Activated naive CD4-positive, alpha-beta T cell treated with anti-CD3 and anti-CD28 coated beads, Interleukin-2, amount 50 U/mL, for 16 hours (primary cell): ENCODE data around the gene ARHGEF25.
"Not testable (repeated sequence)": the region's sequence is repeated elsewhere in the genome, so short reads cannot be mapped to it uniquely, and the experiment has no call there.

ENCODE experiments used
- DNase-seq: peaks from one replicate; pipeline ENCODE4 v3.0.0-alpha.2; 2020

The ARHGEF25 gene

DNA sequence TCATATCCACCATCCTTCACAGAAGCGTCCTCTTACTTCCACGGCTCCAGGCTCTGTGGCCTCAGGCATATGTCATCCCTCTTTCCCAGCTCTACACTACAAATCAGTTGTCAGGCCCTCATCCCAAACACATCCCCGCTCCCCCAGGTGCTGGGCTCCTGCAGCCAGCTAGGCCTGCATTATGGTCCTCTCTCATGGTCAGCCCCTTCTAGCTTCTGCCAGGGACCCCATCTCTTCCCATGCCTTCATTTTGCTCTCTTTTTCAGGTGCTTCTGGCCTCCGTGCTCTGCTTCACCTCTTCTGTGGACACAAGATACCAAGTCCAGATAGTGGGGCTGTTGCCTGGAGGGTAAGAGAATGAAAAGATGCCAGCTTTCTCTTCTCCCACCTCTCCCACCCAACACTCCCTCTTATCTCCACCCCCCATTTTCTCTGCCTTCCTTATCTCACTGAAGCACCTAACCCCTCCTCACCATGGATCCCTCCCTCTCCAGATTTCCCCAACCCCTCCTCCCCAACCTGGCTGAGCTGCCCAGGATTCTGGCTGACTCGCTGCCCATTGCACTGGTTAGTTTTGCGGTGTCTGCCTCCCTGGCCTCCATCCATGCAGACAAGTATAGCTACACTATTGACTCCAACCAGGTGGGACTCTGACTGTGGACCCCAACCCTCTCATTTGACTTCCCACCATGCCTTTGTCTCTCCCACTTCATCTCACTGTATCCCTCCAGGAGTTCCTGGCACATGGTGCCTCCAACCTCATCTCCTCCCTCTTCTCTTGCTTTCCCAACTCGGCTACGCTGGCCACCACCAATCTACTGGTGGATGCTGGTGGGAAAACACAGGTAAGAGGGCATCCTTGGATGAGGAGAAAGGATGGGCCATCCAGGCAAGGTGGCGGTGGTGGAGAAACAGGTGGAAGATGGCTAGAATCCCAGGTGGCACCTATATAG, 11.3 kb downstream of the ARHGEF25 start:
- DNase-seq = no peak

- no peak for DNase-seq
These were observed 12.2 kb downstream of the ARHGEF25 start for GRCh38 chr12:57623385-57623784.

- no peak for DNase-seq
These were observed 12.7 kb downstream of the ARHGEF25 start for GRCh38 chr12:57623811-57624390.

DNA sequence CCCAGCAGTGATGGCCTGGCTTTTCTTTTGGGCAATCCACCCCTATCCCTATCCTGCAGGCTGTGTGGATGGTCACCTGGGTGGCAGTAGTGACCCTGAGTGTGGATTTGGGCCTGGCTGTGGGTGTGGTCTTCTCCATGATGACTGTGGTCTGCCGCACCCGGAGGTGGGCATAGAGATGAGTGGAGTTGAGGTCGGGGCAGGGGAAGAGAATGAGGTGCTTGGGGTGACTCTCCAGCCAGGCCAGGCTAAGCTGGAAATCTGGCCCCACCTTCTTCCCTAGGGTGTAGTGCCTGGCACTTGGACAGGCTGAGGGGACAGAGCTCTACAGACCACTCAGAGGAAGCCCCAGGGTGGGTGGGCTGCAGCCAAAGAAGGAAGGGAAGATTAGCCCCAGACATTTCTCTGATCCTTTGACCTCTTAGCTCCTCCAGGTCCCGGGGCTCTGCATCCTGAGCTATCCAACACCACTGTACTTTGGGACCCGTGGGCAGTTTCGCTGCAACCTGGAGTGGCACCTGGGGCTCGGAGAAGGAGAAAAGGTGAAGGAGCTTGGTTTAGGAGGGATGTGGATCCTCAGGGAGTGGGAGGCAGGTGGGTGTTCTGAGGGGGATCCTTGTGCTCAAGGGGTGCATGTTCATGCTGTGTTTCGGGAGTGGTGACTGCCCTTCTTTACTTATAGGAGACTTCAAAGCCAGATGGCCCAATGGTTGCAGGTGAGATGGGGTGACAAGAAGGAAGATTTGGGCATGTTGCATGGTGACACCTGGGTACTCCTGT, 13.4 kb downstream of the ARHGEF25 start:
- DNase-seq = no peak

GRCh38 chr12:57625261-57626032, 14.2 kb downstream of the ARHGEF25 start:
- no peak for DNase-seq

- no peak for DNase-seq
These were observed 15.1 kb downstream of the ARHGEF25 start for GRCh38 chr12:57626111-57626920.

DNA sequence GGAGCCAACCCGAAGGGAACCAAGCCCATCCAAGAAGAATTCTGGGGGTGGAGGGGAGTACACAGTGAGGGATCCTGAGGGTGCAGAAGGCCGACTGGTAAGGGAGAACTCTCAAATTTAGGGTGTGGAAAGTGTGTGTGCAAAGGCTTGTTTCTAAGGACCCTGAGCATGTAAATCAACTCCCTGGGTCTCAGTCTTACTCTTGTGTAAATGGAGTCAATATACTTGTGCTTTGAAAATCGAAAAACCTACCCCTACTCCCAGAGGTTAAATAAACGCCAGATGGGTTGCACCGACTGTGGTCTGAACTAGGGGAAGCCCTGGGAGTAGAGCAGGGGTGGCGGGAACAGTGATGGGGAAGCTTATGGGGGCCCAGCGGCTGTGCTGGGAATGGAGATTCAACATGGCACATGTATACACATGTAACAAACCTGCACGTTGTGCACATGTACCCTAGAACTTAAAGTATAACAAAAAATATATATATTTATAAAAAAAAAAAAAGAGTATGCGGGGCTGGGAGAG, 15.7 kb downstream of the ARHGEF25 start:
- DNase-seq = no peak

GRCh38 chr12:57627501-57628279, 16.5 kb downstream of the ARHGEF25 start:
- peak; percentile 38 for DNase-seq

DNA sequence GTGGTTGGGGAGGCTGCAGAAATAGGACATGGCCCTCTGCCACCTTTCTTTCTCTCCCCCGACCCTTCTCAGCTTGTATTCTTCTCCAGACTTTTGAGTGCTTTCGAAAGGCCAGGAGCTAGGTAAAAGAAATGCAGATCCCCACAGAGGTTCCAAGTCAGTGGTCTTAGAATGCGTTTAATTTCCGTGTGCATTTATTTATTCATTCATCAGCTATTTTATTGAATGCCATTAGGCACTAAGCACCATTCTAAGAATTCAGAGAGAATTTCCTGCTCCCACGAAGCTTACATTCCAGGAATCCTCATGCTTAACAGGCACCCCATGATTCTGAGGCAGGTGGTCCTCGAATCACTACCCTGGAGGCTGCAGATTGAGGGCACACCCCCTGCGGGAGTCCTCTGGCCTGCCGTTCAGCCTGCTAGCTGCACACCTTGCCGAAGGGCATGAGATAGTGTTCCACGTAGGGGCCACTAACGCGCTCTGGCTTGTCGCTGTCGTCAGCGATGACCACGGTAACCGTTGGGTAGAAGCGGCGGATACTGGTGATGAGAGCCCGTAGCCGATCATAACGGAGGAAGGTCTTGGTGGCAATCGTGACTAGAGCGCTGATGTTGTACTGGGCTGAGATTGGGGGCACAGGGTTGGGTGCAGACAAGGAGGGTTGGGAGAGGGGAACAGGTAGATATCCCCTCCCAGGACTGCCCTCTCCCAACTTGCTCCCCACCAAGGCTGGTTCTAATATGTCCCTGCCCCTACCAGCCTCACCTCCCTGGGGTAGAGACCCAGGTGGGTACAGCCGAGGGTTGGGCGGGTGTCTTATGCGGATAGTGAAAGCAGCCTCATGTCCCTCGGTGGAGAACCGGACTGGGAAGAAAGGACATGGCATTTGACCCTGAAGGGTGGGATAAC, 17.3 kb downstream of the ARHGEF25 start:
- no peak for DNase-seq

GRCh38 chr12:57629897-57630471, 18.7 kb downstream of the ARHGEF25 start:
- DNase-seq = no peak

DNA sequence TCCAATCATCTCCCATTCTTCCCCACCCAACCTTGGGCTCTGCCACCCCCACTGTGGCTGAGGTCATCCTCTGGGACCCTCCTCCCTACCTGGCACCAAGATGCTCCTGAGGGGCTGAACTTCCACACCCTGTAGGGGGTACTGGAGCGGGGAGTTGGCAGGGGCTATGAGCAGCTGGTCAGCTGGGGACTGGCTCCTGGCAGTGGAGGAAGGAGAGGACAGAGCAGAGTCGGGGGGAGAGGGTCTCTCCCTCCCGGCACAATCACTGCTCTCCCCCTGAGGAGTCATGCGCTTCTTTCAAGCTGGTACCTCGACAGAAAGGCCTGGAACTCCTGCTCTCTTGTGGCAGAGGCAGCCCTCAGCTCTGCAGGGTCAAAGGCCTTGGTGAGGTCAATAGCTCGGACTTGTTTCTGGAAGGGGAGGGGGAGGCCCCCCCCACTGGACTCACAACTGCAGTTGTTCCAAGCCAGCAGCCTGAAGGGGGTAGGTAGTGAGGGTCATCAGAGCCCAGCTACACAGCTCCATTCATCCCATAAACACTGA, 19.7 kb downstream of the ARHGEF25 start:
- no peak for DNase-seq

DNA sequence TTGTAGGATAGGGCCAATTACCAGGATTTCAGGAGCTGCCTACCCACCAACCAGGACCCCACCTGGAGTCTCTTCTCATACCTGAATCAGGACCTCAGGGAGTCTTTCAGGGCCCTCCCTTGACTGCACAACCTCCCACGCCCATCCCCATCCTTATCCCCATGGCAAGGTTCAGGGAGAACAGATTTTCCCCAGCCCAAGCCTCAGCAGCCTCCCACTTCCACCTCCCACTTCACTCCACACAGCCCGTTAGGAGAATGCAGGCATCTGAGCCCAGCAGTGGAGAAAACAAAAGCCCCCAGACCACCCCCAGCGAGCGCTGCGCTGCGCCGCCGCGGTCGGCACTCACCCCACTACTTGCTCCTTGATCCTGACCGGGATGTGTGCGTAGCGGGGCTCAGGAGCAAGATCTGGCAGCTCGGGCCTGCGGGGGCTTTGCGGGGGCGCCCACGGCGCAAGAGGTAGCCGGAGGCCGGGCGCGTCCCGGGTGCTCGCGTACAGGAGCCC, 20.4 kb downstream of the ARHGEF25 start:
- no peak for DNase-seq

DNA sequence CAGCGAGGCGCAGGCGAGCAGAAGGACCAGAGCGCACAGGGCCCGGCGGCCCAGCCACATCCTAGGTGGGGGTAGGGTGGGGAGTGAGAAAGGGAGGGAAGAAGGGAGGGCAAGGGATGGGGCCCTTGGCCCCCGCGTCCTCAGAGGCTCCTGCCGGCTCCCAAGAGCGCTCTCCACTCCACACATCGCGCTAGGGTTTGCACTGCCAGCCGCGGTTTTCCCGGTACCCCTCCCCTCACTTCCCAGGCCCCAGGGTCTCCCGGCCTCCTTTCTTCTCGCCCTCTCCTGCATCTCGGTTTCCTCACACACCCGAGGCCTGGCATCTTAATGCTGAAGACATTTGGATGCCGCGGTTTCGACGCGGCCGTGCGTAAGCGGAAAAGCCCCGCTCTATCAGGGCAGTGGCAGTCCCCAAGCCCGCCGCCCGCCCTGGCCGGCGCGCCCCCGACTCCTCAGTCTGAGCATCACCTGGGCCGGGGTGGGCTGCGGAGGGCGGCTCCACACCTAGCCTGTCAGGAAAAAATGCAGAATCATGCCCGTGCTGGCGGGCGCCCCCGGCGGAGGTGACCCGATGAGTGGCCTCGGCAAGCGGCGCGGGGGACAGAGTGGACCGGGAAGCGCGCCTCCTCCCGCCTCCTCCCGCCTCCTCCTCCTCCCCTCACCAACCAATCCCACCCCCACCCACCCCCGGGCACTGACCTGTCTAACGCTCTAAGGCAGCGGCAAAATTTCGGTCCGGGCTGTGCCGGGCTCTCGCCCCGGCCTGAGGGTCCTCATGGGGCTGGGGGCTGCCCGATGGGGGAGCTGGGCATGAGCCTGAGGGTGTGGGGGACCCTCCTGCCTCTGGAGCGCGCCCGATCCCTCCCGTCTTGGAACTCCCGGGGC, 21.1 kb downstream of the ARHGEF25 start:
- DNase-seq = peak; percentile 36

DNA sequence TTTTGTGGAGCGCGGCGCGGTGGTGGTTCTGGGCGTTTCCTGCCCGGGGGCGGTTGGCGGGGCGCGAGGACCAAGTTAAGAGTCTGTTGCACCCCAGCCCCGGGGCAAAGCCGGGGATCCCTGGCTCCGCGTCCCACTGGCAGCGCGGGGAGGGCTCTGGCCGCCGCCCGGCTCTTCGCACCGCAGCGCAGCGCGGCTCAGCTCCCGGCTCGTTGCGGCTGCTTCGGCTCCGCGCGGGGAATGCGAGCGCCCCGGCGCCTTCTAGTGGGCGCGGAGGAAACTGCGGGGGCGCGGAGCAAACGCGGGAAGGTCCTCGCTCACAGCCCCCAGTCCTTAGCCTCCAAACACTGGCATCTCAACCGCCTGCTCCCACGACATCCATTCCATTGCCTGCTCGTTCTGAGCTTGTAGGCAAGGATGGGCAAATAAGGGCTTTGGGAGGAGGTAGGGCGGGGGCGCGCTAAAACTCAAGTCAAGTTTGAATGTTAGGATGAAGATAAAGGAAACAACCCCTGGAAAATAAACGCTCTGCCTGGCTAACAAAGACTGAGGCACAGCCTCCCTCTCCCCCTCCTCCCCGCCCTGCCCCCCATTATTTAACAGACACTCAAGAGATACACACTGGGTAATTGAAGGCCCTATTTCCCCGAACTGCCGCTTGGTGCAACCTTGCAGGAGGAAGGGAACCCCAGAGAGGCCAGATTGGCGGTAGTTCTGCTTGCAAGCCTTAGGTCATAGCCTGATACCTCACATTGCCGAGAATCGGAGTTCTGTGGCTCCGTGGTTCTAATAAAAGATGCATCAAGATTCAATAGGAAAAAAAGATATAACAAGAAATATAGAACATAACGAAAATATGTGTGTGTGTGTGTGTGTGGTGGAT, 22.0 kb downstream of the ARHGEF25 start, which contains the start of gene B4GALNT1:
B4GALNT1 (minus strand) TSS at position 244 of the 883 bp plus-strand sequence. CDS start 1,069 bp downstream, outside the sequence.
- peak; percentile 75 for DNase-seq

GRCh38 chr12:57636731-57637130, 25.5 kb downstream of the ARHGEF25 start:
- DNase-seq = not testable (repeated sequence)

DNA sequence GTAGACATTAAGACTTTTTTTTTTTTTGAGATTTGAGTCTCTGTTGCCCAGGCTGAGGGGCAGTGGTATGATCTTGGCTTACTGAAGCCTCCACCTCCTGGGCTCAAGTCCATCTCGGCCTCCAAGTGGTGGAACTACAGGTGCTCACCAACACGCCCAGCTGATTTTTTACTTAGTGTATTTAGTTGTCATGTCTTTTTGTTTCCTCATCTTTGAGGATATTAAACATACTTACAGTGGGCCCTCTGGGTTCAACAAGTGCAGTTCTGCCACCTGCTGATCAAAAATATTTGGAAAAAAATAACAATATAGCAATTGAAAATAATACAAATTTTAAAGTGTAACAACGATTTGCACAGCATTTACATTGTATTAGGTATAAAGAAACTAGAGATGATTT, 26.1 kb downstream of the ARHGEF25 start:
- no peak for DNase-seq
